Lung (tissue), 12 donors: ENCODE measurements around the gene RTN4R. TPM values are rescaled to one million over a fixed set of nuclear protein-coding genes. Genes with fewer than 3 reads are reported as not detected.
A peak's percentile ranks its signal among the peaks of the same experiment; 100 is the strongest.
"Not testable (repeated sequence)": the region's sequence is repeated elsewhere in the genome, so short reads cannot be mapped to it uniquely, and the experiment has no call there.

ENCODE experiments used
- ATAC-seq: fragments of 200-7000 bp; cut with Tn5 transposase; one replicate; pipeline ENCODE4 v1.9.1; 2020; ENCODE audit warnings: moderate number of reproducible peaks; ENCODE audit not compliant: insufficient read depth, low FRiP score
- DNase-seq, 3 donors: peaks; one replicate each; pipeline ENCODE4 v3.0.0-alpha.2; 2013 to 2017
- H3K27ac ChIP-seq, 2 donors: one replicate each; pipeline ENCODE4 v1.5.1; 2013; ENCODE audit warnings: mild to moderate bottlenecking in 2 of 2, moderate library complexity in 2 of 2, control low read depth in 1 of 2, inconsistent platforms in 1 of 2, low read depth in 1 of 2, low read length in 1 of 2
- H3K27me3 ChIP-seq, 3 donors: one replicate each; pipeline ENCODE4 v1.5.1; 2013; ENCODE audit warnings: low read length in 2 of 3; ENCODE audit not compliant: control insufficient read depth in 3 of 3, insufficient read depth in 3 of 3
- H3K36me3 ChIP-seq, 4 donors: one replicate each; pipeline ENCODE4 v1.5.1; 2013; ENCODE audit warnings: low read length in 4 of 4, mild to moderate bottlenecking in 1 of 4, moderate library complexity in 1 of 4; ENCODE audit not compliant: control insufficient read depth in 4 of 4, insufficient read depth in 4 of 4
- H3K4me1 ChIP-seq, 5 donors: one replicate each; pipeline ENCODE4 v1.5.1; 2013; ENCODE audit warnings: low read length in 5 of 5, mild to moderate bottlenecking in 2 of 5, moderate library complexity in 1 of 5; ENCODE audit not compliant: control insufficient read depth in 5 of 5, insufficient read depth in 5 of 5
- H3K4me3 ChIP-seq: one replicate; pipeline ENCODE4 v1.5.1; 2013; ENCODE audit warnings: mild to moderate bottlenecking, control low read depth, moderate library complexity
- H3K9ac ChIP-seq, 2 donors: one replicate each; pipeline ENCODE4 v1.5.1; 2013; ENCODE audit warnings: low read length in 2 of 2, control low read depth in 1 of 2; ENCODE audit not compliant: insufficient read depth in 1 of 2
- H3K9me3 ChIP-seq, 4 donors: one replicate each; pipeline ENCODE4 v1.5.1; 2013; ENCODE audit warnings: low read length in 3 of 4, mild to moderate bottlenecking in 1 of 4, moderate library complexity in 1 of 4; ENCODE audit not compliant: control insufficient read depth in 4 of 4, insufficient read depth in 3 of 4
- WGBS, 2 donors: extraction: QIAGEN DNeasy Blood & Tissue Kit; methylation state at CpG; one replicate each; pipeline ENCODE4 v1.1.7; 2013; 5-methylcytosine and 5-hydroxymethylcytosine counted together
- polyA plus RNA-seq, 2 donors: library from polyadenylated mRNA; stranded (reverse); fragments of 200-250 nt; gene quantifications; one replicate each; pipeline ENCODE4 v1.2.1, GENCODE V29; 2013
- total RNA-seq, 2 donors: library from RNA; depleted of rRNA in 1 of 2; stranded (reverse); fragments of >200 nt in 1 of 2; gene quantifications; one replicate each; pipeline ENCODE4 v1.2.1, GENCODE V29; 2014 to 2021
- TF ChIP-seq, protein P1 (sequence below): IDR thresholded peaks from 2 replicates; pipeline ENCODE4 v1.5.1; 2012; ENCODE audit warnings: mild to moderate bottlenecking; ENCODE audit errors: control extremely low read depth, extremely low read depth
- donor health status: control.
- donor health status: control.
- donor health status: Bipolar disorder and iron deficiency.
- donor health status: healthy.
- donor health status: DM: yes; HTN: yes; CAD: no.

The RTN4R gene
- total and polyA plus RNA-seq, 4 donors, result 2.6 to 7.8 (median 4.3) TPM

GRCh38 chr22:20312396-20313191 lies 44.5 kb upstream of the RTN4R start:
- Histone ChIP-seq H3K4me1 (peaks cover 0 to 9% (median 0%) of the 10 kb centered on the region in 5 donors), H3K36me3 (peaks cover 0 to 9% (median 0%) of the 10 kb centered on the region in 4 donors), H3K27ac (no peak overlapping the region), H3K9me3 (no peaks in the 10 kb centered on the region), H3K27me3 (no peaks in the 10 kb centered on the region), H3K4me3 (no peak overlapping the region), H3K9ac (no peak overlapping the region)
- TF ChIP-seq, protein P1, sequence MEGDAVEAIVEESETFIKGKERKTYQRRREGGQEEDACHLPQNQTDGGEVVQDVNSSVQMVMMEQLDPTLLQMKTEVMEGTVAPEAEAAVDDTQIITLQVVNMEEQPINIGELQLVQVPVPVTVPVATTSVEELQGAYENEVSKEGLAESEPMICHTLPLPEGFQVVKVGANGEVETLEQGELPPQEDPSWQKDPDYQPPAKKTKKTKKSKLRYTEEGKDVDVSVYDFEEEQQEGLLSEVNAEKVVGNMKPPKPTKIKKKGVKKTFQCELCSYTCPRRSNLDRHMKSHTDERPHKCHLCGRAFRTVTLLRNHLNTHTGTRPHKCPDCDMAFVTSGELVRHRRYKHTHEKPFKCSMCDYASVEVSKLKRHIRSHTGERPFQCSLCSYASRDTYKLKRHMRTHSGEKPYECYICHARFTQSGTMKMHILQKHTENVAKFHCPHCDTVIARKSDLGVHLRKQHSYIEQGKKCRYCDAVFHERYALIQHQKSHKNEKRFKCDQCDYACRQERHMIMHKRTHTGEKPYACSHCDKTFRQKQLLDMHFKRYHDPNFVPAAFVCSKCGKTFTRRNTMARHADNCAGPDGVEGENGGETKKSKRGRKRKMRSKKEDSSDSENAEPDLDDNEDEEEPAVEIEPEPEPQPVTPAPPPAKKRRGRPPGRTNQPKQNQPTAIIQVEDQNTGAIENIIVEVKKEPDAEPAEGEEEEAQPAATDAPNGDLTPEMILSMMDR, result no peak
- WGBS, 2 donors, result 92 to 93% methylated on average over 13 to 14 of the region's 14 CpGs
- DNase-seq (peak in 1 of 3 donors; percentile 3), ATAC-seq (no peak)

DNA sequence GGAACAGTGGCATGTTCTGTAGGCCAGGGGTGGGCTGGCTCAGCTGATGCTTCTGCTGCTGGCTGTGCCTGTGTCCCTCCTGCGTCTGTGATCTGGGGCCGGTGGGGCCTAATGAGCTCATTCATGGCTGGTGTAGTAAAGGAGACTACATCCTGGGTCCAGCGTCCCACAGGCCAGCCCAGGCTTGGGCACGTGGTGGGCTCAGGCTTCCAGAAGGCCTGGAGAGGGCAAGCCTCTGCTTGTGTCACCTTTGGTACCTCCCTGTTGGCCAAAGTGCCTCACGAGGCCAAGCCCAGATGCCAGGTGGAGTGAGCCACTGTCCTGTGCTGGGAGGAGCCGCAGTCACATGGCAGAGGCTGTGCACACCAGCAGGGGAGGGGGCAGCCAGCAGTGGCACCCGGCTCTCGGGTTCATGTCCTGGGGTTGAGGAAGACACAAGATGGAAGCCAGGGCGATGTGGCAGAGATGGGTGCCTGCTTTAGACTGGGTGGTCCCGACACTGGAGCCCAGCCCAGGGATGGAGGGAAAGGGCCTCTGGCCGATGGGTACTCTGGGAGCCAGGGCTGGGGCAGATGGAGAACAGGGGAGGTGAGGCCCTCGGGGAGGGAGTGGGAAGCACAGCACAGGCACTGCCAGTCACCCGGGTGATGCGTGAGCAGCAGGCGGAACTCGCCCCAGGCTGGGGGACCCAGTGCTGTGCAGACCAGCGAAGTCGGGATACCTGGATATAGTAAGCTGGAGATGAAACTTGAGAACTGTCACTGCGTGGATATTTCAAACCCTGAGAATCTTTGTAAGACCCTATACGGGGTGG lies 43.3 kb upstream of the RTN4R start:
- H3K4me3 ChIP-seq, ATAC-seq, H3K36me3 ChIP-seq, H3K27me3 ChIP-seq, H3K4me1 ChIP-seq, H3K9me3 ChIP-seq, H3K9ac ChIP-seq, H3K27ac ChIP-seq: not testable (repeated sequence)
- WGBS, 2 donors, result 84 to 96% methylated on average over 16 to 17 of the region's 20 CpGs
- DNase-seq, result peak in 1 of 3 donors; percentile 4

- not testable (repeated sequence) for H3K27me3 ChIP-seq, DNase-seq, ATAC-seq, H3K9me3 ChIP-seq, H3K36me3 ChIP-seq, H3K4me3 ChIP-seq, H3K9ac ChIP-seq, H3K4me1 ChIP-seq, H3K27ac ChIP-seq
- 89 to 91% methylated on average over 6 of the region's 6 CpGs for WGBS, 2 donors
Measured at GRCh38 chr22:20310773-20311172, 42.7 kb upstream of the RTN4R start.

GRCh38 chr22:20310180-20310579 lies 42.1 kb upstream of the RTN4R start:
- not testable (repeated sequence) for H3K9me3 ChIP-seq

DNA sequence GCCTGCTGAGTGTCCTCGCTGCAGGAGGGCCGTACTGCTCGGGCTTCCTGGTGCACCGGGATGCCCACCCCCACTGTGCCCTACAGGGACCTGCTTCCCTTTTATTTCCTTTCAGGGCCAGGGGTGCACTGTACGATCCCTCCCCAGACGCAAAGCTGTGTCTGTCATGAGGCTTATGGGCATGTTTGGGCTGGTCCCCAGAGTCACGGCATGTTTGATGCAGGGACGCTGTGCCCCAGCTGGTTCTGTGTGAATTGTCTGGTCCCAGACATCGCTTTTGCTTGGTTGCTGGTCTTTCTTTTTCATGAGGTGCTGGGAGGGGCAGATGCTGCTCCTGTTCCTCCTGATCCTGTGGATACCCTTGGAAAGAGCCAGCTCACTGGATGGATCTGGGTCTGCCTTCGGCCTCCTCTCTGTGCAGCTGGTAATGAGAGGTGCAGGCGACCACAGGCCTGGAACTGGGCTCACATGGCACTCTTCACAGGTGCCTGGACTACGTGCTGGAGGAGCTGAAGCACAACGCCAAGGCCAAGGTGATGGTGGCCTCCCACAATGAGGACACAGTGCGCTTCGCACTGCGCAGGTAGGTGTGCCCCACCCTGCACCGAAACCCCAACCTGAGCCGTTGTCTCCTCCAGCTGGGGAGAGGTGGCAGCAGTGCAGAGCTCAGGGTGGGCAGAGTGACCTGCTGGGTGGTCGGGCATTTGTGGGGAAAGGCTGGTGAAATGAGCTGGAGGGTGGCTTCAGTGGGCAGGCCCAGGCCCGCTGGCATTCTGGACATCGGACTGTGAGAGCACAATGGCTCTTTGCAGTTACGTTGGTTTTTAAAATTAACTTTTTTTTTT lies 40.9 kb upstream of the RTN4R start:
- DNase-seq, result not testable (repeated sequence)

More at GRCh38 chr22:20310180-20310579, 42.1 kb upstream of the RTN4R start:
- H3K4me1 ChIP-seq, H3K9ac ChIP-seq, H3K27me3 ChIP-seq, H3K4me3 ChIP-seq, H3K27ac ChIP-seq, ATAC-seq, DNase-seq, H3K36me3 ChIP-seq: not testable (repeated sequence)
- WGBS, 2 donors, result 80 to 83% methylated on average over 5 to 6 of the region's 7 CpGs

GRCh38 chr22:20307448-20308447 lies 39.6 kb upstream of the RTN4R start:
- H3K4me1 ChIP-seq, H3K27ac ChIP-seq, DNase-seq, H3K9ac ChIP-seq, H3K27me3 ChIP-seq, H3K36me3 ChIP-seq, ATAC-seq, H3K4me3 ChIP-seq, H3K9me3 ChIP-seq: not testable (repeated sequence)
- WGBS, 2 donors, result 87 to 88% methylated on average over 14 of the region's 14 CpGs

More for the DNA sequence above, 40.9 kb upstream of the RTN4R start:
- WGBS, 2 donors, result 87 to 90% methylated on average over 22 of the region's 22 CpGs
- H3K9me3 ChIP-seq, H3K27me3 ChIP-seq, H3K4me3 ChIP-seq, H3K9ac ChIP-seq, ATAC-seq, H3K4me1 ChIP-seq, H3K36me3 ChIP-seq, H3K27ac ChIP-seq: not testable (repeated sequence)
